Effector CD4-positive, alpha-beta T cell (primary cell): ENCODE results near the gene TEAD3.

Experiments
- DNase-seq: peaks from one replicate; pipeline ENCODE4 v3.0.0-alpha.2; 2020

TEAD3 gene

GRCh38 chr6:35512006-35512405, 15.1 kb upstream of the TEAD3 start:
- DNase-seq: no peak

GRCh38 chr6:35511562-35511941, 14.7 kb upstream of the TEAD3 start:
- no peak for DNase-seq

- no peak for DNase-seq
Measured at GRCh38 chr6:35510916-35511561, 14.2 kb upstream of the TEAD3 start.

GRCh38 chr6:35508542-35508941, 11.7 kb upstream of the TEAD3 start:
- DNase-seq: no peak

GRCh38 chr6:35508027-35508426, 11.1 kb upstream of the TEAD3 start:
- DNase-seq: no peak

GRCh38 chr6:35507221-35507620, 10.3 kb upstream of the TEAD3 start:
- DNase-seq: no peak

GRCh38 chr6:35506536-35506935, 9.7 kb upstream of the TEAD3 start:
- DNase-seq: no peak

- no peak for DNase-seq
Measured at GRCh38 chr6:35505999-35506412, 9.1 kb upstream of the TEAD3 start.

GRCh38 chr6:35503534-35503933, 6.7 kb upstream of the TEAD3 start:
- DNase-seq: no peak

- DNase-seq: no peak
Measured at GRCh38 chr6:35501784-35502183, 4.9 kb upstream of the TEAD3 start.

GRCh38 chr6:35500782-35501181, 3.9 kb upstream of the TEAD3 start:
- DNase-seq: no peak

- no peak for DNase-seq
Measured at GRCh38 chr6:35499372-35499771, 2.5 kb upstream of the TEAD3 start.

- no peak for DNase-seq
Measured at GRCh38 chr6:35498422-35499067, 1.7 kb upstream of the TEAD3 start.

- DNase-seq: peak; percentile 24
Measured at GRCh38 chr6:35497571-35498421, 917 bp upstream of the TEAD3 start.

GRCh38 chr6:35496036-35496840, 641 bp downstream of the TEAD3 start:
- no peak for DNase-seq

GRCh38 chr6:35495258-35496035, 1.4 kb downstream of the TEAD3 start:
- DNase-seq: no peak

GRCh38 chr6:35494161-35494563, 2.7 kb downstream of the TEAD3 start:
- DNase-seq: no peak

GRCh38 chr6:35493307-35493983, 3.4 kb downstream of the TEAD3 start:
- DNase-seq: no peak

- no peak for DNase-seq
Measured at GRCh38 chr6:35492974-35493284, 4.0 kb downstream of the TEAD3 start.

- DNase-seq: no peak
Measured at GRCh38 chr6:35492258-35492973, 4.5 kb downstream of the TEAD3 start.
